Fibroblast of lung (primary cell): Measurements from ENCODE around the gene TPPP3. TPM values are rescaled to one million over a fixed set of nuclear protein-coding genes. Genes with fewer than 3 reads are reported as not detected.

Experiments used
- DNase-seq, 2 donors: peaks; one replicate each; pipeline versions ENCODE4 v3.0.0 to v3.0.0-alpha.2; 2010; ENCODE audit warnings: low read depth in 2 of 2
- H2AFZ ChIP-seq: 2 replicates; pipeline ENCODE4 v1.5.1; 2012; ENCODE audit warnings: low read length, control low read depth, inconsistent platforms
- H3K27ac ChIP-seq: 2 replicates; pipeline ENCODE4 v1.5.1; 2011; ENCODE audit warnings: low read length, control low read depth; ENCODE audit not compliant: insufficient read depth
- H3K27me3 ChIP-seq: 2 replicates; pipeline ENCODE4 v1.5.1; 2011; ENCODE audit warnings: mild to moderate bottlenecking, low read length; ENCODE audit not compliant: control insufficient read depth, insufficient read depth
- H3K36me3 ChIP-seq: 2 replicates; pipeline ENCODE4 v1.5.1; 2011; ENCODE audit warnings: low read length; ENCODE audit not compliant: control insufficient read depth, insufficient read depth
- H3K4me1 ChIP-seq: 2 replicates; pipeline ENCODE4 v1.5.1; 2011; ENCODE audit warnings: low read length; ENCODE audit not compliant: control insufficient read depth, insufficient read depth; ENCODE audit errors: extremely low read depth
- H3K4me2 ChIP-seq: 2 replicates; pipeline ENCODE4 v1.5.1; 2011; ENCODE audit warnings: low read length, control low read depth; ENCODE audit not compliant: insufficient read depth; ENCODE audit errors: extremely low read depth
- H3K4me3 ChIP-seq, 4 experiments: fragments of 200-600 bp in 1 of 4; sonication (generic) in 1 of 4; replicated peaks in 1 of 4; 2 replicates each; pipeline ENCODE4 v1.5.1; 2011 to 2016; ENCODE audit warnings: low read length in 4 of 4, low read depth in 3 of 4, mild to moderate bottlenecking in 3 of 4, control low read depth in 2 of 4, inconsistent platforms in 1 of 4, mixed read lengths in 1 of 4; ENCODE audit not compliant: insufficient read depth in 1 of 4; ENCODE audit errors: control extremely low read depth in 1 of 4
- H3K79me2 ChIP-seq: 2 replicates; pipeline ENCODE4 v1.5.1; 2012; ENCODE audit warnings: mild to moderate bottlenecking, low read length, inconsistent platforms; ENCODE audit not compliant: control insufficient read depth, insufficient read depth
- H3K9ac ChIP-seq: 2 replicates; pipeline ENCODE4 v1.5.1; 2011; ENCODE audit warnings: mild to moderate bottlenecking, low read length, control low read depth; ENCODE audit not compliant: insufficient read depth
- H3K9me3 ChIP-seq: 2 replicates; pipeline ENCODE4 v1.5.1; 2012; ENCODE audit warnings: low read depth, low read length; ENCODE audit not compliant: control insufficient read depth, insufficient read depth
- H4K20me1 ChIP-seq: 2 replicates; pipeline ENCODE4 v1.5.1; 2011; ENCODE audit warnings: low read length; ENCODE audit not compliant: control insufficient read depth, insufficient read depth; ENCODE audit errors: extremely low read depth
- CTCF ChIP-seq, 2 donors: IDR thresholded peaks in 1 of 2; conservative IDR thresholded peaks in 1 of 2; 1 replicate in 1 of 2; 2 replicates in 1 of 2; pipeline ENCODE4 v1.5.1; 2011 to 2012; ENCODE audit warnings: low read length in 2 of 2, control low read depth in 1 of 2, inconsistent platforms in 1 of 2, low read depth in 1 of 2, mild to moderate bottlenecking in 1 of 2
- EZH2 ChIP-seq: IDR thresholded peaks from 2 replicates; pipeline ENCODE4 v1.5.1; 2012; ENCODE audit warnings: low read length, control low read depth, mild to moderate bottlenecking; ENCODE audit errors: missing control alignments
- polyA minus RNA-seq: library from RNA; depleted of rRNA, polyadenylated mRNA; stranded (reverse); fragments of >200 nt; gene quantifications from 2 replicates; pipeline ENCODE4 v1.2.3, GENCODE V29; 2011; ENCODE audit warnings: low replicate concordance
- polyA plus RNA-seq, 2 donors: library from polyadenylated mRNA; depleted of rRNA in 1 of 2; stranded (reverse) in 1 of 2; unstranded in 1 of 2; fragments of >200 nt; gene quantifications; 2 replicates each; pipeline ENCODE4 v1.2.1, GENCODE V29; 2011 to 2012; ENCODE audit warnings: missing spikeins in 1 of 2
- total RNA-seq: library from RNA; depleted of rRNA; stranded (reverse); fragments of >200 nt; gene quantifications from 2 replicates; pipeline ENCODE4 v1.2.1, GENCODE V29; 2014

The TPPP3 gene
- total RNA-seq = 1.5 and 3.8 TPM in 2 replicates
- 2.9 and 6.5 TPM in 2 replicates for polyA plus RNA-seq
- polyA plus RNA-seq (2012) = 3.0 and 6.1 TPM in 2 replicates
- polyA minus RNA-seq = 1.1 TPM in 1 of 2 replicates, not detected in the other

- peak within 1 kb of the TSS; percentile 63 for H3K9ac ChIP-seq
- H3K4me3 ChIP-seq = peak within 1 kb of the TSS; percentile 24 to 51 (median 35)
- H3K4me1 ChIP-seq = peaks cover 19% of the 10 kb centered on the region
- H3K36me3 ChIP-seq = no peaks in the 10 kb centered on the region
- H2AFZ ChIP-seq = peak within 1 kb of the TSS; percentile 62
- H3K9me3 ChIP-seq = no peaks in the 10 kb centered on the region
- DNase-seq = peak; percentile 71 to 78
- TF ChIP-seq EZH2 (no peak), CTCF (conservative IDR thresholded peaks at IDR 0.05 in 1 of 2, IDR thresholded peaks at IDR 0.05 in 1 of 2; ENCODE audit: low read depth in 1 of 2, low read length in 2 of 2) (peak; percentile 59 to 68)
- no peaks in the 10 kb centered on the region for H3K79me2 ChIP-seq
- H3K4me2 ChIP-seq = peak within 1 kb of the TSS; percentile 81
- H4K20me1 ChIP-seq = no peaks in the 10 kb centered on the region
- peaks cover 2% of the 10 kb centered on the region for H3K27me3 ChIP-seq
- peak within 1 kb of the TSS; percentile 51 for H3K27ac ChIP-seq
Observed at GRCh38 chr16:67393111-67393787, at the start of gene TPPP3. TSS of gene TPPP3 (minus strand) at chr16:67393498. CDS start at chr16:67391111, 2,387 bp downstream.

- Histone ChIP-seq H3K4me2 (no peak overlapping the region), H3K9ac (no peak overlapping the region), H3K9me3 (no peaks in the 10 kb centered on the region), H3K4me1 (peaks cover 27% of the 10 kb centered on the region), H2AFZ (no peak overlapping the region), H3K36me3 (peaks cover 14% of the 10 kb centered on the region), H3K79me2 (no peaks in the 10 kb centered on the region), H4K20me1 (no peaks in the 10 kb centered on the region), H3K4me3 (no peak overlapping the region), H3K27me3 (no peaks in the 10 kb centered on the region), H3K27ac (no peak overlapping the region)
- DNase-seq = no peak
- TF ChIP-seq EZH2 = no peak
- TF ChIP-seq CTCF (conservative IDR thresholded peaks at IDR 0.05 in 1 of 2, IDR thresholded peaks at IDR 0.05 in 1 of 2; ENCODE audit: low read depth in 1 of 2, low read length in 2 of 2) = no peak
Observed at GRCh38 chr16:67442581-67443255, 49.4 kb upstream of the TPPP3 start.

GRCh38 chr16:67441907-67442306 lies 48.6 kb upstream of the TPPP3 start:
- TF ChIP-seq EZH2 = no peak
- TF ChIP-seq CTCF (conservative IDR thresholded peaks at IDR 0.05 in 1 of 2, IDR thresholded peaks at IDR 0.05 in 1 of 2; ENCODE audit: low read depth in 1 of 2, low read length in 2 of 2) = no peak
- Histone ChIP-seq H3K9ac (no peak overlapping the region), H3K4me3 (no peak overlapping the region), H3K79me2 (no peaks in the 10 kb centered on the region), H3K27ac (no peak overlapping the region), H4K20me1 (no peaks in the 10 kb centered on the region), H3K4me1 (peaks cover 22% of the 10 kb centered on the region), H3K36me3 (peaks cover 14% of the 10 kb centered on the region), H3K4me2 (no peak overlapping the region), H2AFZ (no peak overlapping the region), H3K27me3 (no peaks in the 10 kb centered on the region), H3K9me3 (no peaks in the 10 kb centered on the region)
- DNase-seq = peak in 1 of 2 donors; percentile 75
